GM23338 (cell line): Measurements from ENCODE around the gene TGIF2. TPM values are rescaled to one million over a fixed set of nuclear protein-coding genes. Genes with fewer than 3 reads are reported as not detected.

ENCODE experiments used
- ATAC-seq: fragments of 200-7000 bp; cut with Tn5 transposase; 3 replicates; pipeline ENCODE4 v1.9.1; 2020
- DNase-seq: peaks from one replicate; pipeline ENCODE4 v3.0.0-alpha.2; 2015; ENCODE audit warnings: low spot score
- H2AFZ ChIP-seq: fragments of 200-600 bp; sonication (generic); 2 replicates; pipeline ENCODE4 v1.8.0; 2016; ENCODE audit warnings: antibody characterized with exemption, mild to moderate bottlenecking, moderate library complexity
- H3F3A ChIP-seq: fragments of 200-600 bp; sonication (generic); replicated peaks from 2 replicates; pipeline ENCODE4 v1.8.0; 2017; ENCODE audit warnings: antibody characterized with exemption, mixed run types, low read depth
- H3K27ac ChIP-seq: fragments of 200-600 bp; sonication (generic); 2 replicates; pipeline ENCODE4 v1.6.1; 2016; ENCODE audit warnings: low read depth
- H3K27me3 ChIP-seq: fragments of 200-600 bp; sonication (generic); 2 replicates; pipeline ENCODE4 v1.8.0; 2016; ENCODE audit warnings: mild to moderate bottlenecking, mixed run types, moderate library complexity; ENCODE audit not compliant: insufficient read depth
- H3K36me3 ChIP-seq: fragments of 200-600 bp; sonication (generic); 2 replicates; pipeline ENCODE4 v1.8.0; 2016; ENCODE audit warnings: mild to moderate bottlenecking; ENCODE audit not compliant: insufficient read depth
- H3K4me1 ChIP-seq: fragments of 200-600 bp; sonication (generic); 2 replicates; pipeline ENCODE4 v1.8.0; 2016; ENCODE audit warnings: mild to moderate bottlenecking, moderate library complexity; ENCODE audit not compliant: insufficient read depth
- H3K4me2 ChIP-seq: fragments of 200-600 bp; sonication (generic); 2 replicates; pipeline ENCODE4 v1.7.1; 2017; ENCODE audit warnings: mixed run types
- H3K4me3 ChIP-seq: fragments of 200-600 bp; sonication (generic); 2 replicates; pipeline ENCODE4 v1.6.1; 2016; ENCODE audit warnings: mixed run types
- H3K79me2 ChIP-seq: fragments of 200-600 bp; sonication (generic); replicated peaks from 2 replicates; pipeline ENCODE4 v1.8.0; 2017; ENCODE audit warnings: mild to moderate bottlenecking; ENCODE audit not compliant: insufficient read depth
- H3K9me2 ChIP-seq: fragments of 200-600 bp; sonication (generic); 2 replicates; pipeline ENCODE4 v1.8.0; 2017; ENCODE audit not compliant: insufficient read depth
- H4K20me1 ChIP-seq: fragments of 200-600 bp; sonication (generic); replicated peaks from 2 replicates; pipeline ENCODE4 v1.8.0; 2017; ENCODE audit warnings: mild to moderate bottlenecking; ENCODE audit not compliant: insufficient read depth
- H3K27ac Mint-ChIP-seq: 2 replicates; pipeline ENCODE4 v1.8.0; 2020; ENCODE audit warnings: inconsistent platforms, mild to moderate bottlenecking, moderate library complexity, mixed read lengths
- H3K27me3 Mint-ChIP-seq: 3 replicates; pipeline ENCODE4 v1.8.0; 2022; ENCODE audit warnings: low read depth, mild to moderate bottlenecking, moderate library complexity, mixed read lengths, inconsistent platforms; ENCODE audit not compliant: insufficient read depth, poor library complexity
- H3K36me3 Mint-ChIP-seq: 3 replicates; pipeline ENCODE4 v1.8.0; 2021; ENCODE audit warnings: low read depth, mild to moderate bottlenecking, inconsistent platforms, moderate library complexity, mixed read lengths
- H3K4me1 Mint-ChIP-seq: 3 replicates; pipeline ENCODE4 v1.8.0; 2020; ENCODE audit warnings: mild to moderate bottlenecking, inconsistent platforms, mixed read lengths
- H3K4me3 Mint-ChIP-seq: 3 replicates; pipeline ENCODE4 v1.8.0; 2021; ENCODE audit warnings: moderate library complexity, mild to moderate bottlenecking, inconsistent platforms, mixed read lengths
- H3K9me3 Mint-ChIP-seq: 3 replicates; pipeline ENCODE4 v1.8.0; 2020; ENCODE audit warnings: moderate library complexity, mild to moderate bottlenecking, inconsistent platforms, mixed read lengths
- EZH2phosphoT487 ChIP-seq: fragments of 200-600 bp; sonication (generic); IDR thresholded peaks from one replicate; pipeline ENCODE4 v1.8.1; 2018; ENCODE audit warnings: antibody characterized with exemption; ENCODE audit not compliant: unreplicated experiment
- STAT1 ChIP-seq: IDR thresholded peaks from one replicate; pipeline ENCODE4 v1.6.1; 2016; ENCODE audit warnings: antibody characterized with exemption; ENCODE audit not compliant: unreplicated experiment
- polyA plus RNA-seq: library from polyadenylated mRNA; unstranded; fragments of >200 nt; fragmentation: Nextera tagmentation; extraction: Ambion mirVana; gene quantifications from 2 replicates; pipeline ENCODE4 v1.2.1, GENCODE V29; 2016
- total RNA-seq: library from RNA; depleted of rRNA; stranded (reverse); fragments of >200 nt; shearing (Covaris generic); gene quantifications from 2 replicates; pipeline ENCODE4 v1.2.3, GENCODE V29; 2014
- TF ChIP-seq, protein P1 (sequence below), 2 experiments: fragments of 200-600 bp in 1 of 2; sonication (generic) in 1 of 2; conservative IDR thresholded peaks; 2 replicates each; pipeline versions ENCODE4 v1.5.1 to v1.6.1; 2016 to 2017; ENCODE audit warnings: antibody characterized with exemption in 2 of 2, low read depth in 2 of 2, mild to moderate bottlenecking in 2 of 2, moderate library complexity in 1 of 2
- TF ChIP-seq, protein P2 (sequence below): IDR thresholded peaks from one replicate; pipeline ENCODE4 v1.6.1; 2018; ENCODE audit warnings: antibody characterized with exemption; ENCODE audit not compliant: unreplicated experiment
- TF ChIP-seq, protein P3 (sequence below): fragments of 250-450 bp; sonication (Bioruptor Pico); IDR thresholded peaks from 2 replicates; pipeline ENCODE4 v1.5.0; 2020; ENCODE audit warnings: mild to moderate bottlenecking, moderate library complexity

TGIF2 gene
- total and polyA plus RNA-seq, 2 experiments from 2014 or later, result 47.6 to 63.2 TPM

DNA sequence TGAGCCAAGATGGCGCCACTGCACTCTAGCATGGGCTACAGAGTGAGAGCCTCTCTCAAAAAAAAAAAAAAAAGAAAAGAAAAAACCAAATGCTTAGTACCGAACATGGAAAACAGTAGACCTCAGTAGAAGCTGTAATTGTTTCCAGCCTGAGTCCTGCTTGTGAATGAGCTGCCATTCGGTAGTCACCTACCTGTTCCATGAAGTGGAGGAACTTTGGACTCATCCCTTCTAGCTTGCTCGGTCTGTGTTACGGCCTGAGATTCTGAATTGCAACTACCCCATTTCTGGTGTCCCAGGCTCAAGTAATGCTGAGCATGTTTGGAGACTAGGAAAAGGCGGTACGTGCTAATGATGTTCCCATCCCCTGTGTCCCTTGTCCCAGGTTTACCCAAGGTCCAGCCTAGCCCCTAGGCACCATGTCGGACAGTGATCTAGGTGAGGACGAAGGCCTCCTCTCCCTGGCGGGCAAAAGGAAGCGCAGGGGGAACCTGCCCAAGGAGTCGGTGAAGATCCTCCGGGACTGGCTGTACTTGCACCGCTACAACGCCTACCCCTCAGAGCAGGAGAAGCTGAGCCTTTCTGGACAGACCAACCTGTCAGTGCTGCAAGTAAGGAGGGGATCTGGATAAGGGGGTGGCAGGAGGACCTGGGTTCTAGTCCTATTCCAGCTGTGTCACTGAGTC is 5.1 kb downstream of the TGIF2 start:
- H3K4me2 ChIP-seq, result no peak overlapping the region
- H3K9me2 ChIP-seq, result no peaks in the 10 kb centered on the region
- H3F3A ChIP-seq, result 0 out of 2 replicates have a peak, but pooled peaks cover 2% of the 10 kb centered on the region
- no peak overlapping the region for H3K27ac Mint-ChIP-seq
- H3K4me1 ChIP-seq, result peaks cover 20% of the 10 kb centered on the region
- H4K20me1 ChIP-seq, result peaks cover 20% of the 10 kb centered on the region
- TF ChIP-seq EZH2phosphoT487 (no peak), STAT1 (no peak)
- TF ChIP-seq, protein P1, sequence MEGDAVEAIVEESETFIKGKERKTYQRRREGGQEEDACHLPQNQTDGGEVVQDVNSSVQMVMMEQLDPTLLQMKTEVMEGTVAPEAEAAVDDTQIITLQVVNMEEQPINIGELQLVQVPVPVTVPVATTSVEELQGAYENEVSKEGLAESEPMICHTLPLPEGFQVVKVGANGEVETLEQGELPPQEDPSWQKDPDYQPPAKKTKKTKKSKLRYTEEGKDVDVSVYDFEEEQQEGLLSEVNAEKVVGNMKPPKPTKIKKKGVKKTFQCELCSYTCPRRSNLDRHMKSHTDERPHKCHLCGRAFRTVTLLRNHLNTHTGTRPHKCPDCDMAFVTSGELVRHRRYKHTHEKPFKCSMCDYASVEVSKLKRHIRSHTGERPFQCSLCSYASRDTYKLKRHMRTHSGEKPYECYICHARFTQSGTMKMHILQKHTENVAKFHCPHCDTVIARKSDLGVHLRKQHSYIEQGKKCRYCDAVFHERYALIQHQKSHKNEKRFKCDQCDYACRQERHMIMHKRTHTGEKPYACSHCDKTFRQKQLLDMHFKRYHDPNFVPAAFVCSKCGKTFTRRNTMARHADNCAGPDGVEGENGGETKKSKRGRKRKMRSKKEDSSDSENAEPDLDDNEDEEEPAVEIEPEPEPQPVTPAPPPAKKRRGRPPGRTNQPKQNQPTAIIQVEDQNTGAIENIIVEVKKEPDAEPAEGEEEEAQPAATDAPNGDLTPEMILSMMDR (conservative IDR thresholded peaks at IDR 0.05; ENCODE audit: low read depth in 2 of 2), result no peak
- TF ChIP-seq, protein P2, sequence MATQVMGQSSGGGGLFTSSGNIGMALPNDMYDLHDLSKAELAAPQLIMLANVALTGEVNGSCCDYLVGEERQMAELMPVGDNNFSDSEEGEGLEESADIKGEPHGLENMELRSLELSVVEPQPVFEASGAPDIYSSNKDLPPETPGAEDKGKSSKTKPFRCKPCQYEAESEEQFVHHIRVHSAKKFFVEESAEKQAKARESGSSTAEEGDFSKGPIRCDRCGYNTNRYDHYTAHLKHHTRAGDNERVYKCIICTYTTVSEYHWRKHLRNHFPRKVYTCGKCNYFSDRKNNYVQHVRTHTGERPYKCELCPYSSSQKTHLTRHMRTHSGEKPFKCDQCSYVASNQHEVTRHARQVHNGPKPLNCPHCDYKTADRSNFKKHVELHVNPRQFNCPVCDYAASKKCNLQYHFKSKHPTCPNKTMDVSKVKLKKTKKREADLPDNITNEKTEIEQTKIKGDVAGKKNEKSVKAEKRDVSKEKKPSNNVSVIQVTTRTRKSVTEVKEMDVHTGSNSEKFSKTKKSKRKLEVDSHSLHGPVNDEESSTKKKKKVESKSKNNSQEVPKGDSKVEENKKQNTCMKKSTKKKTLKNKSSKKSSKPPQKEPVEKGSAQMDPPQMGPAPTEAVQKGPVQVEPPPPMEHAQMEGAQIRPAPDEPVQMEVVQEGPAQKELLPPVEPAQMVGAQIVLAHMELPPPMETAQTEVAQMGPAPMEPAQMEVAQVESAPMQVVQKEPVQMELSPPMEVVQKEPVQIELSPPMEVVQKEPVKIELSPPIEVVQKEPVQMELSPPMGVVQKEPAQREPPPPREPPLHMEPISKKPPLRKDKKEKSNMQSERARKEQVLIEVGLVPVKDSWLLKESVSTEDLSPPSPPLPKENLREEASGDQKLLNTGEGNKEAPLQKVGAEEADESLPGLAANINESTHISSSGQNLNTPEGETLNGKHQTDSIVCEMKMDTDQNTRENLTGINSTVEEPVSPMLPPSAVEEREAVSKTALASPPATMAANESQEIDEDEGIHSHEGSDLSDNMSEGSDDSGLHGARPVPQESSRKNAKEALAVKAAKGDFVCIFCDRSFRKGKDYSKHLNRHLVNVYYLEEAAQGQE, result no peak
- TF ChIP-seq, protein P3, sequence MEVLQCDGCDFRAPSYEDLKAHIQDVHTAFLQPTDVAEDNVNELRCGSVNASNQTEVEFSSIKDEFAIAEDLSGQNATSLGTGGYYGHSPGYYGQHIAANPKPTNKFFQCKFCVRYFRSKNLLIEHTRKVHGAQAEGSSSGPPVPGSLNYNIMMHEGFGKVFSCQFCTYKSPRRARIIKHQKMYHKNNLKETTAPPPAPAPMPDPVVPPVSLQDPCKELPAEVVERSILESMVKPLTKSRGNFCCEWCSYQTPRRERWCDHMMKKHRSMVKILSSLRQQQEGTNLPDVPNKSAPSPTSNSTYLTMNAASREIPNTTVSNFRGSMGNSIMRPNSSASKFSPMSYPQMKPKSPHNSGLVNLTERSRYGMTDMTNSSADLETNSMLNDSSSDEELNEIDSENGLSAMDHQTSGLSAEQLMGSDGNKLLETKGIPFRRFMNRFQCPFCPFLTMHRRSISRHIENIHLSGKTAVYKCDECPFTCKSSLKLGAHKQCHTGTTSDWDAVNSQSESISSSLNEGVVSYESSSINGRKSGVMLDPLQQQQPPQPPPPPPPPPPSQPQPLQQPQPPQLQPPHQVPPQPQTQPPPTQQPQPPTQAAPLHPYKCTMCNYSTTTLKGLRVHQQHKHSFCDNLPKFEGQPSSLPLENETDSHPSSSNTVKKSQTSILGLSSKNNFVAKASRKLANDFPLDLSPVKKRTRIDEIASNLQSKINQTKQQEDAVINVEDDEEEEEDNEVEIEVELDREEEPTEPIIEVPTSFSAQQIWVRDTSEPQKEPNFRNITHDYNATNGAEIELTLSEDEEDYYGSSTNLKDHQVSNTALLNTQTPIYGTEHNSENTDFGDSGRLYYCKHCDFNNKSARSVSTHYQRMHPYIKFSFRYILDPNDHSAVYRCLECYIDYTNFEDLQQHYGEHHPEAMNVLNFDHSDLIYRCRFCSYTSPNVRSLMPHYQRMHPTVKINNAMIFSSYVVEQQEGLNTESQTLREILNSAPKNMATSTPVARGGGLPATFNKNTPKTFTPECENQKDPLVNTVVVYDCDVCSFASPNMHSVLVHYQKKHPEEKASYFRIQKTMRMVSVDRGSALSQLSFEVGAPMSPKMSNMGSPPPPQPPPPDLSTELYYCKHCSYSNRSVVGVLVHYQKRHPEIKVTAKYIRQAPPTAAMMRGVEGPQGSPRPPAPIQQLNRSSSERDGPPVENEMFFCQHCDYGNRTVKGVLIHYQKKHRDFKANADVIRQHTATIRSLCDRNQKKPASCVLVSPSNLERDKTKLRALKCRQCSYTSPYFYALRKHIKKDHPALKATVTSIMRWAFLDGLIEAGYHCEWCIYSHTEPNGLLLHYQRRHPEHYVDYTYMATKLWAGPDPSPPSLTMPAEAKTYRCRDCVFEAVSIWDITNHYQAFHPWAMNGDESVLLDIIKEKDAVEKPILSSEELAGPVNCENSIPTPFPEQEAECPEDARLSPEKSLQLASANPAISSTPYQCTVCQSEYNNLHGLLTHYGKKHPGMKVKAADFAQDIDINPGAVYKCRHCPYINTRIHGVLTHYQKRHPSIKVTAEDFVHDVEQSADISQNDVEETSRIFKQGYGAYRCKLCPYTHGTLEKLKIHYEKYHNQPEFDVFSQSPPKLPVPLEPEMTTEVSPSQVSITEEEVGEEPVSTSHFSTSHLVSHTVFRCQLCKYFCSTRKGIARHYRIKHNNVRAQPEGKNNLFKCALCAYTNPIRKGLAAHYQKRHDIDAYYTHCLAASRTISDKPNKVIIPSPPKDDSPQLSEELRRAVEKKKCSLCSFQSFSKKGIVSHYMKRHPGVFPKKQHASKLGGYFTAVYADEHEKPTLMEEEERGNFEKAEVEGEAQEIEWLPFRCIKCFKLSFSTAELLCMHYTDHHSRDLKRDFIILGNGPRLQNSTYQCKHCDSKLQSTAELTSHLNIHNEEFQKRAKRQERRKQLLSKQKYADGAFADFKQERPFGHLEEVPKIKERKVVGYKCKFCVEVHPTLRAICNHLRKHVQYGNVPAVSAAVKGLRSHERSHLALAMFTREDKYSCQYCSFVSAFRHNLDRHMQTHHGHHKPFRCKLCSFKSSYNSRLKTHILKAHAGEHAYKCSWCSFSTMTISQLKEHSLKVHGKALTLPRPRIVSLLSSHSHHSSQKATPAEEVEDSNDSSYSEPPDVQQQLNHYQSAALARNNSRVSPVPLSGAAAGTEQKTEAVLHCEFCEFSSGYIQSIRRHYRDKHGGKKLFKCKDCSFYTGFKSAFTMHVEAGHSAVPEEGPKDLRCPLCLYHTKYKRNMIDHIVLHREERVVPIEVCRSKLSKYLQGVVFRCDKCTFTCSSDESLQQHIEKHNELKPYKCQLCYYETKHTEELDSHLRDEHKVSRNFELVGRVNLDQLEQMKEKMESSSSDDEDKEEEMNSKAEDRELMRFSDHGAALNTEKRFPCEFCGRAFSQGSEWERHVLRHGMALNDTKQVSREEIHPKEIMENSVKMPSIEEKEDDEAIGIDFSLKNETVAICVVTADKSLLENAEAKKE (CRISPR knock-in tag), result no peak
- H3K9me3 Mint-ChIP-seq, result no peaks in the 10 kb centered on the region; the same call in 2 of the 3 replicates
- peaks cover 52% of the 10 kb centered on the region for H3K36me3 Mint-ChIP-seq
- ATAC-seq (no peak), DNase-seq (no peak)
- peaks cover 22% of the 10 kb centered on the region for H3K36me3 ChIP-seq
- no peak overlapping the region for H3K27ac ChIP-seq
- H3K27me3 ChIP-seq, result no peaks in the 10 kb centered on the region
- no peak overlapping the region for H3K4me3 Mint-ChIP-seq
- H3K4me3 ChIP-seq, result no peak overlapping the region
- no peak overlapping the region for H2AFZ ChIP-seq
- H3K27me3 Mint-ChIP-seq, result peaks cover 16% of the 10 kb centered on the region
- H3K79me2 ChIP-seq, result peaks cover 50% of the 10 kb centered on the region
- H3K4me1 Mint-ChIP-seq, result peaks cover 29% of the 10 kb centered on the region
